ENCODE measurements around the gene TBC1D14.

Gene TBC1D14

DNA sequence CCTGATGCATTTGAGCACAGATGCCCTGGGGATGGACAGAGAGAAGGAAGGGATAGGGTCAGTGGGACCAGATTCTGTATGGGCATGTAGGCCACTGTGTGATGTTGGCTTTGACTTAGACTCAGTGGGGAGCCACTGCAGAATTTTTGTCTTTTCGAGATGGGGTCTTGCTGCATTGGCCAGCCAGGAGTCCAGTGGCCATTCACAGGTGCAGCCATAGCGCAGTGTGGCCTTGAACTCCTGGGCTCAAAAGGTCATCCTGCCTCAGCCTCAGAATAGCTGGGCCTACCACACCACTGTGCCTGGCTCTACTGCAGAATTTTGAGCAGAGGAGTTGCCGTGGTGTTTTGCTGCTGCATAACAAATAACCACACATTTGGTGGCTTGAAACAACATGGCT lies 22.8 kb downstream of the TBC1D14 start:
- no peak for DNase-seq

DNA sequence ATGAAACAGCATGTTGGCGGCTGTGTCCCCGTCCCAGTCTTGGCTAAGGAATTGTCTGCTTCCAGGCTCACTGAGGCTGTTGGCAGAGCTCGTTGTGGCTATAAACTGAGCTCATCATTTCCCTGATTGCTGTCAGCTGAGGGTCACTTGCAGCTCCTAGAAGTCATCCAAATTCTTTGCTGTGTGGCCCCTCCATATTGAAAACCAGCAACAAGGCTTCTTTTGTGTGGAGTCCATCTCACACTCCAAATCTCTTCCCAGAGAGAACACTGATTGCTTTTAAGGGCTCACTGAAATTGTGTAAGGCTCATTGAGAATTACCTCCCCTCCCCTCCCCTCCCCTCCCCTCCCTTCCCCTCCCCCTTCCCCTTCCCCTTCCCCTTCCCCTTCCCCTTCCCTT lies 23.3 kb downstream of the TBC1D14 start:
- no peak for DNase-seq

GRCh38 chr4:6933691-6934430 lies 24.2 kb downstream of the TBC1D14 start:
- no peak for DNase-seq

GRCh38 chr4:6935965-6936364 lies 26.3 kb downstream of the TBC1D14 start:
- no peak for DNase-seq

- DNase-seq = no peak
Observed at GRCh38 chr4:6937201-6937600, 27.6 kb downstream of the TBC1D14 start.

GRCh38 chr4:6937754-6938153 lies 28.1 kb downstream of the TBC1D14 start:
- DNase-seq = no peak

DNA sequence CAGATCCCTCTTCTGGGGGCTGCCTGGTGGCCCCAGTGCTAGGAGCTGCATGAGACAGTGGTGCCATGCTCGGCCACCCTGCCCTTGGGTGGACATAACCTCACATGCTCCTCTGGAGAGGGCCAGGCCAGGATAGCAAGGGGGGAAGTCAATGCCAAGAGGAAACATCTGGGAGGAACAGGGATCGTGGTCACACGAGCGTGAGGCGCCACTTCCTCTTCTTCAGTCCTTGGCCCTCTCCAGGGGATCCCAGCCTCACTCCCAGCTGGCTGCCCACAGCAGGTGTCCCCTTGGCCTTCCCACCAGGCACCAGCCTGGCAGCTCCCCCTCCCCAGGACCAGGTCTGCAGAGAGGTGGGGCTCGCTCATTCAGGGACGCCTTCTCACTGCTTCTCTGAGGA lies 28.6 kb downstream of the TBC1D14 start:
- no peak for DNase-seq

GRCh38 chr4:6938647-6939271 lies 29.1 kb downstream of the TBC1D14 start:
- DNase-seq = no peak

DNA sequence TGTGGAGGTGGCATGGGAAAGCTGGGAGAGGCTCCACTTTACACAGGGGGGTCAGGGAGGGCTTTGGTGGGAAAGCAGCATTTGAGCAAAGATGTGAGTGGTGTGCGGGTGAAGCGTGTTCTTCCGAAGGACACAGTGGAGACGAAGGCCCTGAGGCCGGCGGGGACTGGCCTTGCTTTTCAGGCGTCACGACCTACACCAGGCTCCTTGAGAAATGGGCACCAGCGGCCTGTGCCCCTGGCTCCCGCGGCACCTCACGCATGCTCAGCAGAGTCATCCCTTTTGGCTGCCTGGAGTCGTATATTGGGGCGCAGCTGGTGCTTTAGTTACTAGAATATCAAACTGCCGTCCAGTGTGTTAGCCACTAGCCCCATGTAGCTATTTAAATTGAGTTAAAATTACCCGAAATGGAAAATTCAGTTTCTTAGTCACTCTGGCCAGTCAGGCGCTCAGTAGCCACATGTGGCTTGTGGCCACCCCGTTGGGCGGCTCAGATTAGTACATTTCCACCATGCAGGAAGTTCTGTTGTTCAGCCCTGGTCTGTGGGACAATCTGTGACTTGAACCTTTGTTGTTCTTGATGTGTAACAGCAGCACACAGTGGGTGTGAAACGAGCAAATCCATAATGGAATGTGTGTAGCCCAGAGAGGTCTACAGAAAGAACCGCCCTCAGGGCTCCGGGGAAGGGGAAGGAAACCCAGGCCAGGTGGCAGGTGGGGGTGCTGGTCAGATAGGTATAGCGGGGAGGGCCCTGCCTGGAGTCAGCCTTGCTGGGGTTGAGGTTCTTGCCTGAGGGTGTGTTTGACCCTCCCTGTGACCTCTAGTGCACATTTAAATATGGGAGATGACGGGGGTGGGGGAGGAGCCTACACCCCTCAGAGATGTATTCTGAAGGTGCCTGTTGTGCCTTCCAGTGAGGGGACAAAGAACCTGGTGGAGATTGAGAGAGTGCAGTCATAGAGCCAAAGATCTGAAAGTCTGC lies 30.4 kb downstream of the TBC1D14 start:
- DNase-seq = no peak

DNA sequence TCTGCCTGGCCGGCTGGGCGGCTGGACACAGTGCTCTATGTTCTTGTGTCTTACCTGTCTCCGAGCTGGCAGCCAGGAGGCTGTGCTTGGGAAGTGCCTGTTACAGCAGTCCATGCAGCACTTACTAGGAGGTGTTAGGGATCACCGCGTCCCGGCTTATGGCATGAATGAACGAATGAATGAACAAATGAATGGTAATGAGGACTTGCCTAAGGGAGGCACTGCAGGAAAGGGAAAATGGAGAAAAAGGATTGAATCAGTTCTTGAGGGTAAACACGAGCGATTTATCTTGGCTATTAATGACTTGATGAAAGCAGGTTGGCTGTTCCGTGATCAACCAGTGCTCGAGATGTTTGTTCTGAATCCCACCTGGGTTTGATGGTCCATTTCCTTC lies 31.1 kb downstream of the TBC1D14 start:
- DNase-seq = no peak

DNA sequence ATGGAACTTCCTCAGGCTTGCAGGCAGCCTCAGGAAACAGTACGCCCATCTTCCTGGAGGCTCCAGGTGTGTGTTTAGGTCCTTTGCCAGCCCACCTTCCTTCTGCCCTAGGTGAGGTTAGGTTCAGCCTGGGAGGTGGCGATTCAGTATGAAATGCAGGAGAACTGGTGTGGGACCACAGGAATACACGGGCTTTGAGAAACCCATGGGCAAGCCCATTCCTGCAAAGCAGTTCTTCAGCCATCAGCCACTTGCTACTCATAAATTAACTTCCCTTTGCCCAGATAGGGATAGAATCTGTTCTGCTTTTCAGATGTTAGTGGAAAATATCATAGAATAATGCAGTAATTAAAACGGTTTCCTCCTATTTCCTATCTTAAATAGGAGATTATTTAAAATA lies 32.2 kb downstream of the TBC1D14 start:
- no peak for DNase-seq

- DNase-seq = no peak
Observed at GRCh38 chr4:6942238-6942800, 32.7 kb downstream of the TBC1D14 start.

DNA sequence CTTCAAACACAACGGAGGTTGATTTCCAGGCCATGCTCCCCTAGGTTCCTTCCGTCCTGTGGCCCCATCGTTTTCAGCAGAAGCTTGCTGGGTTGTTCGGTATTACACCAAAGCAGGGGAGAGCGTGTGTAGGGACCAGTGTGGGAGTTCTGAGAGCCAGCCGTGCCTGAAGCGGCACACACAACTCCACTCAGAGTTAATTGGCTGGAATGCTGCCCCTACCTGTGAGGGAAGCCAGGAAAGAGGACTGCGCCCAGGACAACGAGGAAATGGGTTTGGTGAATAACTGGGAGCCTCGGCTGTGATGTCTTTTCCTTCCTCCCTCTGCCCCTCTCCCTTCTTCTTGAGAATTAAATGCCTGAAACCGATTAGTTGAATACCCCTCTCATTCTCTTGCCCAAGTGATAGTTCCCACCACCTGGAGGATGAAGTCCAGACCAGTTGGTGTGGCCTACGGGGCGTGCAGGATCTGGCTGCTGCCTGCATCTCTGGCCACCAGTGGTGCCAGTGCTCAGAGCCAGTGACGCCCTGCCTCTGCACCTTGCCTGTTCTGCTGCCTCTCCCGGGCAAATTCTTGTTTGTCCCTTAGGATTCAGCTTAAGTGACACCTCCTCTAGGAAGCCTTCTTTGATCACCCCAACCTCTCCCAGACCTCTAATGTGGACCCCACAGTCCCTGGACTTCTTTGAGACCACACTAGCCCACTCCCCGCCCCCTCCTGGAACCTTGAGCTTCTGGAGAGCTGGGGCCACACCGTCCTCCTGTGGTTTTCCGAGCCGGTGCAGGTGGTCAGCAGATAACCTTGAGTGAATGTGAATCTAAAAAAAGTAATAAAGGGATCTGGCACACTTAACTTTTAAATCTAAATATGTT lies 33.6 kb downstream of the TBC1D14 start:
- DNase-seq = no peak

DNA sequence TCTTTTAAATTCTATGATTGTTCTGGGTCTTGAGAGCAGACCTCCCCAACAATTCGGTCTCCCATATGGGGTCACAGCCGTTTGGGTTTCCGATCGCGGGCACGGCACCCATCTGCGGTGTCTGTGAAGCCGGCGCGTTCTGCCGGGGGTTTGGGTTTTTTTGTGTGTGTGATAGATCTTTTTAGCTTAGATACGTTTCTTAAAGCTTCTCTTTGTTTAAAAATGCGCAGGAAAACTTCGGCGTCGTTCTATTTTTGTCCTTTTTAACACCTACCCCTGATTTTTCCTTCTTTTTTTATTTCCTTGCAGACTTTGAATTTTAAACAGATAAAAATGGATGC lies 34.2 kb downstream of the TBC1D14 start:
- no peak for DNase-seq

- no peak for DNase-seq
Observed at GRCh38 chr4:6944301-6945051, 34.9 kb downstream of the TBC1D14 start.

GRCh38 chr4:6945052-6945409 lies 35.4 kb downstream of the TBC1D14 start:
- DNase-seq = no peak

DNA sequence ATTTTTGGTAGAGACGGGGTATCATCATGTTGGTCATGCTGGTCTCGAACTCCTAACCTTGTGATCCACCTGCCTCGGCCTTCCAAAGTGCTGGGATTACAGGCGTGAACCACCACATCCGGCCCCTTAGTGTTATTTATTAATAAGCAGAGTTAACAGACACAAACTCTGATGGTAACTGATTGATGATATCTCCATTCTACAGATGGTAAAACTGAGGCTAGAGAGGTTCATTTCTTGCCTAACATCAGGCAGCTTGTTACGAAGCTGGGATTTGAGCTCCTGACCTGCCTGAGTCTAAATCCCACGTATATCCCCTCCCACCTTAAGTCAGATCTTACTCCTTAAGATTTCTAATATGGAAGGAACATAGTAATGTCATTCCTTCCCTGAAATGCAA lies 36.9 kb downstream of the TBC1D14 start:
- DNase-seq = no peak

- DNase-seq = no peak
Observed at GRCh38 chr4:6948134-6948460, 38.5 kb downstream of the TBC1D14 start.

DNA sequence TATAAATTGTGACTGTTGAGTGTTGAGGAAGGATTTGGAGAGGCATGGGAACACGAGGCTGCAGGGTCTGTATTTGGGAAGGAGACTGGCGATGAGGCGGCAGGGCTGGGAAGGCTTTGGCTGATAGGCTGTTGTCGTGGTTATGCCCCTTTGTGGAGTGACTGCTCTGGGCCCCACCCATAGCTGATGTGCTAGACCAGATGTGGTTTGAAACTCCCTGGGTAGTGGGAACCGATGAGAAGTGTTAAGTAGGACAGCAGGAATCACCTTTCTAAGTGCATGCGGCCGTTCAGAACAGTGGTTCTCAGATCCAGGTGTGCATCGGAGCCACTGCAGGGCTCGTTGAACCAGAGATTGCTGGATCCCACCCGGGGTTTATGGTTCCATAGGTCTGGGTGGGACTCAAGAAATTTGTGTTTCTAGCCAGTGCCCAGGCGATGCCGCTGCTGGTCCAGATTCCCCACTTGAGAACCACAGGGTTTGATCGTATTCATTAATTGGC lies 42.3 kb downstream of the TBC1D14 start:
- DNase-seq = no peak

- no peak for DNase-seq
Observed at GRCh38 chr4:6953751-6954380, 44.2 kb downstream of the TBC1D14 start.

DNA sequence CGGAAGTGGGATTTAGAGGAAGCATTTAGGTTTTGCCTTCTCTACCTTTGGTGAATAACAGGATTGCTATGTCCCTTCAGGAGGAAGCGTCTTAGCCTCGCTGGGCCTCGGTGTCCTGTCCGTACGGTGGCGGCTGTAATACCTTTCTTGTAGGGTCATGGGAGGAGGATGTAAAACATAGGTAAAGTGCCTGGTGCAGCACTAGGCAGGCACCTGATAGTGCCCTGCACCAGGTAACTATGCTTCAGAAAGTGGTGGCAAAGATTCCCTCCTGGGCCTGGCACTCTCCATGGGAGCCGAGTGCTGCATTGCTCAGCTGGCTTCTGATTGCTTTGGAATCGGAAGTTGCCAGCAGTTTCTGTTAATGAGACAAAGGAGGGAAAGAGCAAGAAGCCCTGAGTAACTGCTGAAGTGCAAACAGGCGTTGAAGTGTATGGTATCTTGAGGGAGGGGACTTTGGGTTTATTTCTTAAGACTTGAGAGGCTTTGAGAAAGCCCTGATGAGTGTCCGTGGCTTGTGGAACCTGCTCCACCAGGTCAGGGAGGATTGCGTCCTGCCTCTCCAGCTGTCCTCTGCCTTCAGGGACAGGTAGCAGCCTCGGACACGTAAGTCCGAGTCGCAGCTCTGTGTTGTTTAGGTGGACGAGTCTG lies 45.8 kb downstream of the TBC1D14 start:
- DNase-seq = no peak

Measured in NCI-H1092 (cell line).